Liver (tissue), 9 donors: ENCODE measurements around the gene BHLHA15. TPM values are rescaled to one million over a fixed set of nuclear protein-coding genes. Genes with fewer than 3 reads are reported as not detected.

ENCODE experiments used
- DNase-seq: peaks from one replicate; pipeline ENCODE4 v3.0.0-alpha.2; 2017; ENCODE audit warnings: low spot score
- H3K27ac ChIP-seq, 2 donors: one replicate each; pipeline ENCODE4 v1.7.0; 2013; ENCODE audit warnings: inconsistent platforms in 2 of 2, low read length in 2 of 2, control low read depth in 1 of 2, low read depth in 1 of 2, mild to moderate bottlenecking in 1 of 2
- H3K27me3 ChIP-seq, 4 donors: one replicate each; pipeline versions ENCODE4 v1.6.1 to v1.7.0; 2013; ENCODE audit warnings: low read length in 3 of 4, inconsistent platforms in 1 of 4, mild to moderate bottlenecking in 1 of 4, moderate library complexity in 1 of 4; ENCODE audit not compliant: control insufficient read depth in 4 of 4, insufficient read depth in 4 of 4
- H3K36me3 ChIP-seq, 4 donors: one replicate each; pipeline versions ENCODE4 v1.6.1 to v1.7.0; 2013; ENCODE audit warnings: low read length in 3 of 4, mild to moderate bottlenecking in 3 of 4, low read depth in 1 of 4, moderate library complexity in 1 of 4; ENCODE audit not compliant: control insufficient read depth in 4 of 4, insufficient read depth in 3 of 4
- H3K4me1 ChIP-seq, 4 donors: one replicate each; pipeline versions ENCODE4 v1.6.1 to v1.7.0; 2013; ENCODE audit warnings: low read length in 3 of 4, mild to moderate bottlenecking in 3 of 4, moderate library complexity in 1 of 4; ENCODE audit not compliant: control insufficient read depth in 4 of 4, insufficient read depth in 4 of 4
- H3K4me3 ChIP-seq, 3 donors: one replicate each; pipeline versions ENCODE4 v1.6.1 to v1.7.0; 2013; ENCODE audit warnings: low read length in 3 of 3, control low read depth in 1 of 3, low read depth in 1 of 3, mild to moderate bottlenecking in 1 of 3
- H3K9ac ChIP-seq, 2 donors: one replicate each; pipeline ENCODE4 v1.7.0; 2013; ENCODE audit warnings: low read length in 2 of 2, mild to moderate bottlenecking in 2 of 2, moderate library complexity in 2 of 2, control low read depth in 1 of 2, low read depth in 1 of 2
- H3K9me3 ChIP-seq, 4 donors: one replicate each; pipeline versions ENCODE4 v1.6.1 to v1.7.0; 2013; ENCODE audit warnings: low read length in 3 of 4; ENCODE audit not compliant: control insufficient read depth in 4 of 4
- CTCF ChIP-seq: fragments of 150-350 bp; IDR thresholded peaks from 2 replicates; pipeline ENCODE4 v1.5.1; 2017; ENCODE audit warnings: improper control_type of control experiment, low read depth, low read length; ENCODE audit not compliant: missing input control
- EGR1 ChIP-seq, 2 donors: IDR thresholded peaks; 2 replicates each; pipeline ENCODE4 v1.6.1; 2016 to 2018; ENCODE audit warnings: antibody characterized with exemption in 2 of 2, low read depth in 2 of 2
- FOXA1 ChIP-seq: IDR thresholded peaks from 2 replicates; pipeline ENCODE4 v1.6.1; 2016; ENCODE audit warnings: antibody characterized with exemption
- HNF4A ChIP-seq, 2 donors: conservative IDR thresholded peaks; 2 replicates each; pipeline ENCODE4 v1.6.1; 2016; ENCODE audit warnings: antibody characterized with exemption in 2 of 2, mild to moderate bottlenecking in 2 of 2
- HNF4G ChIP-seq: IDR thresholded peaks from 2 replicates; pipeline ENCODE4 v1.6.1; 2016; ENCODE audit warnings: antibody characterized with exemption
- JUND ChIP-seq, 2 donors: IDR thresholded peaks; 2 replicates each; pipeline ENCODE4 v1.6.1; 2016; ENCODE audit warnings: antibody characterized with exemption in 2 of 2
- MAX ChIP-seq: IDR thresholded peaks from 2 replicates; pipeline ENCODE4 v1.6.1; 2016; ENCODE audit warnings: antibody characterized with exemption
- NR2F2 ChIP-seq: IDR thresholded peaks from 2 replicates; pipeline ENCODE4 v1.6.1; 2016; ENCODE audit warnings: antibody characterized with exemption
- RAD21 ChIP-seq, 2 donors: IDR thresholded peaks; 2 replicates each; pipeline ENCODE4 v1.6.1; 2016; ENCODE audit warnings: antibody characterized with exemption in 2 of 2, mild to moderate bottlenecking in 2 of 2
- REST ChIP-seq: IDR thresholded peaks from 2 replicates; pipeline ENCODE4 v1.6.1; 2016; ENCODE audit warnings: antibody characterized with exemption, mild to moderate bottlenecking
- SP1 ChIP-seq: IDR thresholded peaks from 2 replicates; pipeline ENCODE4 v1.6.1; 2018; ENCODE audit warnings: antibody characterized with exemption, mild to moderate bottlenecking
- TAF1 ChIP-seq: conservative IDR thresholded peaks from 2 replicates; pipeline ENCODE4 v1.6.1; 2016; ENCODE audit warnings: antibody characterized with exemption, mild to moderate bottlenecking
- YY1 ChIP-seq: IDR thresholded peaks from 2 replicates; pipeline ENCODE4 v1.6.1; 2016; ENCODE audit warnings: antibody characterized with exemption, mild to moderate bottlenecking
- ZBTB33 ChIP-seq: IDR thresholded peaks from 2 replicates; pipeline ENCODE4 v1.6.1; 2016; ENCODE audit warnings: antibody characterized with exemption
- WGBS: extraction: QIAGEN DNeasy Blood & Tissue Kit; methylation state at CpG from one replicate; pipeline ENCODE4 v1.1.7; 2013; 5-methylcytosine and 5-hydroxymethylcytosine counted together
- polyA plus RNA-seq, 2 donors: library from polyadenylated mRNA; stranded (reverse) in 1 of 2; unstranded in 1 of 2; fragments of 200-250 nt in 1 of 2; fragments of >200 nt in 1 of 2; fragmentation: Nextera tagmentation in 1 of 2; extraction: Ambion mirVana in 1 of 2; gene quantifications; one replicate each; pipeline versions ENCODE4 v1.2.1 to v1.2.3, GENCODE V29; 2013 to 2015
- total RNA-seq, 2 donors: library from RNA; depleted of rRNA; stranded (reverse); fragments of >200 nt; gene quantifications; one replicate each; pipeline ENCODE4 v1.2.3, GENCODE V29; 2014
- TF ChIP-seq, protein P1 (sequence below): IDR thresholded peaks from 2 replicates; pipeline ENCODE4 v1.6.1; 2016; ENCODE audit warnings: antibody characterized with exemption
- donor health status: healthy.
- donor health status: healthy.
- donor health status: healthy.
- donor health status: healthy.
- donor health status: healthy.

BHLHA15 gene
- total and polyA plus RNA-seq, 4 donors: 1.0 to 28.9 (median 7.6) TPM

GRCh38 chr7:98252425-98253054 is 41.3 kb downstream of the BHLHA15 start:
- Histone ChIP-seq H3K27me3 (no peaks in the 10 kb centered on the region), H3K27ac (peak overlapping the region; percentile 62), H3K4me1 (peaks cover 10 to 23% (median 16%) of the 10 kb centered on the region in 4 donors), H3K4me3 (peak overlapping the region; percentile 74 to 90 (median 85)), H3K36me3 (peaks cover 0 to 7% (median 4%) of the 10 kb centered on the region in 4 donors), H3K9me3 (no peaks in the 10 kb centered on the region), H3K9ac (peak overlapping the region; percentile 1 to 40)
- no peak for DNase-seq
- WGBS: 20% methylated on average over 32 of the region's 32 CpGs
- no peak for TF ChIP-seq REST
- no peak for TF ChIP-seq SP1
- no peak for TF ChIP-seq HNF4A (conservative IDR thresholded peaks at IDR 0.05)
- TF ChIP-seq FOXA1: no peak
- TF ChIP-seq, protein P1, sequence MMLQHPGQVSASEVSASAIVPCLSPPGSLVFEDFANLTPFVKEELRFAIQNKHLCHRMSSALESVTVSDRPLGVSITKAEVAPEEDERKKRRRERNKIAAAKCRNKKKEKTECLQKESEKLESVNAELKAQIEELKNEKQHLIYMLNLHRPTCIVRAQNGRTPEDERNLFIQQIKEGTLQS: no peak
- no peak for TF ChIP-seq CTCF
- TF ChIP-seq ZBTB33: no peak
- TF ChIP-seq YY1: no peak
- TF ChIP-seq RAD21 (IDR thresholded peaks at IDR 0.05): no peak
- no peak for TF ChIP-seq JUND (IDR thresholded peaks at IDR 0.05)
- TF ChIP-seq HNF4G: no peak
- TF ChIP-seq TAF1: no peak
- no peak for TF ChIP-seq MAX

DNA sequence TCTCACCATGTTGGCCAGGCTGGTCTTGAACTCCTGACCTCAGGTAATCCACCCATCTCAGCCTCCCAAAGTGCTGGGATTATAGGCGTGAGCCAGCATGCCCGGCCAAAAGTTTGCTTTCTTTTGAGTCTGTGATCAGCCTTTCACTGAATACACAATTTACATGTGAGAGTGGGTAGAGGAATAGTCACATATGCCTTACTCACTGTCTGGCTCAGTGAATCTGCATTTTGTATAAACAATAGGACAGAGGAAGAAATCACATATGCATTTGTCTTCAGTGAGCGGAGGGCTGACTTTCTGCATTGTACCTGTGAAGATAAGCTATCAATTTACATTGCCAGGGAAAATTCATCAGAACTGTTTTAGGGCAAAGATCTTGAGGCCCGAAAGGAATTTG is 43.3 kb downstream of the BHLHA15 start:
- DNase-seq: no peak
- 95% methylated on average over 4 of the region's 4 CpGs for WGBS
- Histone ChIP-seq H3K9ac (no peak overlapping the region), H3K9me3 (no peaks in the 10 kb centered on the region), H3K27ac (no peak overlapping the region), H3K4me1 (peaks cover 10 to 23% (median 16%) of the 10 kb centered on the region in 4 donors), H3K27me3 (no peaks in the 10 kb centered on the region), H3K4me3 (no peak overlapping the region), H3K36me3 (peaks cover 0 to 10% (median 5%) of the 10 kb centered on the region in 4 donors)
- TF ChIP-seq, protein P1: no peak
- TF ChIP-seq FOXA1: no peak
- TF ChIP-seq EGR1 (IDR thresholded peaks at IDR 0.05; ENCODE audit: low read depth in 2 of 2): no peak
- TF ChIP-seq NR2F2: no peak
